HFFc6 (cell line): ENCODE measurements around the gene ERBB4. TPM values are rescaled to one million over a fixed set of nuclear protein-coding genes. Genes with fewer than 3 reads are reported as not detected.

Experiments
- DNase-seq: peaks from one replicate; pipeline ENCODE4 v3.0.0-alpha.2; 2018
- H3K27ac Mint-ChIP-seq: 2 replicates; pipeline ENCODE4 v1.8.0; 2020; ENCODE audit warnings: mild to moderate bottlenecking, mixed read lengths
- H3K27me3 Mint-ChIP-seq: 2 replicates; pipeline ENCODE4 v1.8.0; 2021; ENCODE audit warnings: mild to moderate bottlenecking, moderate library complexity, mixed read lengths; ENCODE audit not compliant: insufficient read depth
- H3K36me3 Mint-ChIP-seq: 2 replicates; pipeline ENCODE4 v1.8.0; 2021; ENCODE audit warnings: low read depth, mixed read lengths
- H3K4me1 Mint-ChIP-seq: 2 replicates; pipeline ENCODE4 v1.8.0; 2020; ENCODE audit warnings: low read depth, mixed read lengths
- H3K4me3 Mint-ChIP-seq: 2 replicates; pipeline ENCODE4 v1.8.0; 2020; ENCODE audit warnings: mild to moderate bottlenecking, moderate library complexity, mixed read lengths
- H3K9me3 Mint-ChIP-seq: 2 replicates; pipeline ENCODE4 v1.8.0; 2020; ENCODE audit warnings: mild to moderate bottlenecking, mixed read lengths
- CTCF ChIP-seq: fragments of 200-600 bp; sonication (generic); IDR thresholded peaks from 2 replicates; pipeline ENCODE4 v1.5.0; 2021; ENCODE audit warnings: antibody characterized with exemption, mild to moderate bottlenecking
- total RNA-seq, 6 experiments: library from RNA; stranded (reverse); fragmentation: NEBNext Ultra II Directional; extraction: Animal tissue kit (Norgen Biotek cat#: 25700); gene quantifications; 2 replicates in 1 of 6; 3 replicates in 5 of 6; pipeline ENCODE4 v1.2.3, GENCODE V29; 2021

ERBB4 gene
- total RNA-seq, 6 experiments from 2014 or later = not detected

GRCh38 chr2:212284166-212284565 is 254.4 kb downstream of the ERBB4 start:
- DNase-seq = no peak
- TF ChIP-seq CTCF = no peak
- H3K27ac Mint-ChIP-seq = no peak overlapping the region
- no peaks in the 10 kb centered on the region for H3K27me3 Mint-ChIP-seq
- no peaks in the 10 kb centered on the region for H3K36me3 Mint-ChIP-seq
- H3K4me3 Mint-ChIP-seq = no peak overlapping the region
- peaks cover 7% of the 10 kb centered on the region; the same call in 1 of the 2 replicates for H3K9me3 Mint-ChIP-seq
- no peaks in the 10 kb centered on the region; the same call in 1 of the 2 replicates for H3K4me1 Mint-ChIP-seq

GRCh38 chr2:212282671-212283261 is 255.8 kb downstream of the ERBB4 start:
- no peak for TF ChIP-seq CTCF
- H3K4me1 Mint-ChIP-seq = no peaks in the 10 kb centered on the region; the same call in 1 of the 2 replicates
- no peaks in the 10 kb centered on the region for H3K36me3 Mint-ChIP-seq
- H3K4me3 Mint-ChIP-seq = no peak overlapping the region
- H3K27ac Mint-ChIP-seq = no peak overlapping the region
- H3K27me3 Mint-ChIP-seq = no peaks in the 10 kb centered on the region
- no peak for DNase-seq
- H3K9me3 Mint-ChIP-seq = peaks cover 3% of the 10 kb centered on the region; the same call in 1 of the 2 replicates

GRCh38 chr2:212276813-212277212 is 261.8 kb downstream of the ERBB4 start:
- no peak for TF ChIP-seq CTCF
- H3K27ac Mint-ChIP-seq = no peak overlapping the region
- DNase-seq = no peak

GRCh38 chr2:212274215-212274614 is 264.4 kb downstream of the ERBB4 start:
- H3K27me3 Mint-ChIP-seq = no peaks in the 10 kb centered on the region; the same call in 1 of the 2 replicates
- H3K9me3 Mint-ChIP-seq = 0 out of 2 replicates have a peak, but pooled peaks cover 3% of the 10 kb centered on the region
- H3K4me1 Mint-ChIP-seq = no peaks in the 10 kb centered on the region

More at GRCh38 chr2:212276813-212277212, 261.8 kb downstream of the ERBB4 start:
- Mint-ChIP-seq H3K36me3 (no peaks in the 10 kb centered on the region), H3K27me3 (no peaks in the 10 kb centered on the region; the same call in 1 of the 2 replicates), H3K4me1 (no peaks in the 10 kb centered on the region), H3K4me3 (no peak overlapping the region), H3K9me3 (0 out of 2 replicates have a peak, but pooled peaks cover 3% of the 10 kb centered on the region)

GRCh38 chr2:212271583-212271982 is 267.0 kb downstream of the ERBB4 start:
- no peak overlapping the region for H3K27ac Mint-ChIP-seq
- no peak for TF ChIP-seq CTCF
- DNase-seq = no peak
- H3K36me3 Mint-ChIP-seq = no peaks in the 10 kb centered on the region
- no peaks in the 10 kb centered on the region for H3K4me1 Mint-ChIP-seq
- no peak overlapping the region for H3K4me3 Mint-ChIP-seq
- no peaks in the 10 kb centered on the region; the same call in 1 of the 2 replicates for H3K27me3 Mint-ChIP-seq
- 0 out of 2 replicates have a peak, but pooled peaks cover 3% of the 10 kb centered on the region for H3K9me3 Mint-ChIP-seq

More at GRCh38 chr2:212274215-212274614, 264.4 kb downstream of the ERBB4 start:
- Mint-ChIP-seq H3K36me3 (no peaks in the 10 kb centered on the region), H3K4me3 (no peak overlapping the region), H3K27ac (no peak overlapping the region)
- DNase-seq = no peak
- TF ChIP-seq CTCF = no peak
